Uterus (tissue), 2 donors: ENCODE measurements around the gene LINS1.

Experiments
- POLR2A ChIP-seq, 2 donors: fragments of 450-650 bp; IDR thresholded peaks; one replicate each; pipeline ENCODE4 v1.6.1; 2016; ENCODE audit warnings: antibody characterized with exemption in 2 of 2, mild to moderate bottlenecking in 1 of 2, moderate library complexity in 1 of 2
- TF ChIP-seq, protein P1 (sequence below), 4 experiments: fragments of 200-600 bp in 2 of 4; fragments of 450-650 bp in 2 of 4; sonication (generic) in 2 of 4; IDR thresholded peaks; one replicate each; pipeline ENCODE4 v1.5.1; 2016 to 2019; ENCODE audit warnings: antibody characterized with exemption in 4 of 4, mild to moderate bottlenecking in 2 of 4, moderate library complexity in 1 of 4

DNA sequence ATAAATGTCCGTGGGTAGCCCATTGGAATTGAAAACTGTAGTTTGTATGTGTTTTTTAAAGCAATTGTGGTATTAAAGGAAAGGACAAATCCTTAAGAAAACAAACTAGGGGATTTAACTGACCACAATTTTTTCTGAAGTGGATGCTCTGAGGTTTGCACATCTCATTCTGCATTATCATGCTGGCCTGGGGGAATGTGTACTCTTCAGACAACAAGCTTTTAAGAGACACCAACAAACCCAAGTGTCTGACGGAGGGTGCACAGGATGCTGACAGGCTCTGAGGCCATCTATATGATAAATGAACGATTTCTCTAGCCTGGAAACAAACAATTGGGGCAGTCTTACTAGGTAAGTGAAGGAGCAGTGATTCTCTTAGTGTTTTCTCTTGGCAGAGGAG, 9.1 kb downstream of the LINS1 start:
- TF ChIP-seq, protein P1, sequence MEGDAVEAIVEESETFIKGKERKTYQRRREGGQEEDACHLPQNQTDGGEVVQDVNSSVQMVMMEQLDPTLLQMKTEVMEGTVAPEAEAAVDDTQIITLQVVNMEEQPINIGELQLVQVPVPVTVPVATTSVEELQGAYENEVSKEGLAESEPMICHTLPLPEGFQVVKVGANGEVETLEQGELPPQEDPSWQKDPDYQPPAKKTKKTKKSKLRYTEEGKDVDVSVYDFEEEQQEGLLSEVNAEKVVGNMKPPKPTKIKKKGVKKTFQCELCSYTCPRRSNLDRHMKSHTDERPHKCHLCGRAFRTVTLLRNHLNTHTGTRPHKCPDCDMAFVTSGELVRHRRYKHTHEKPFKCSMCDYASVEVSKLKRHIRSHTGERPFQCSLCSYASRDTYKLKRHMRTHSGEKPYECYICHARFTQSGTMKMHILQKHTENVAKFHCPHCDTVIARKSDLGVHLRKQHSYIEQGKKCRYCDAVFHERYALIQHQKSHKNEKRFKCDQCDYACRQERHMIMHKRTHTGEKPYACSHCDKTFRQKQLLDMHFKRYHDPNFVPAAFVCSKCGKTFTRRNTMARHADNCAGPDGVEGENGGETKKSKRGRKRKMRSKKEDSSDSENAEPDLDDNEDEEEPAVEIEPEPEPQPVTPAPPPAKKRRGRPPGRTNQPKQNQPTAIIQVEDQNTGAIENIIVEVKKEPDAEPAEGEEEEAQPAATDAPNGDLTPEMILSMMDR (IDR thresholded peaks at IDR 0.05): no peak
- TF ChIP-seq POLR2A (IDR thresholded peaks at IDR 0.05): no peak
